HG03139 (cell line): ENCODE results near the gene PGAP6.
"Not testable (repeated sequence)": the region's sequence is repeated elsewhere in the genome, so short reads cannot be mapped to it uniquely, and the experiment has no call there.

Source experiments
- ATAC-seq: cut with Tn5 transposase; IDR thresholded peaks from one replicate; pipeline ENCODE4 v1.9.1; 2021; ENCODE audit not compliant: unreplicated experiment

PGAP6 gene

GRCh38 chr16:404971-405486 lies 23.3 kb upstream of the PGAP6 start:
- no peak for ATAC-seq

- peak; percentile 45 for ATAC-seq
These were observed 19.9 kb upstream of the PGAP6 start, which contains the start of gene DECR2 for GRCh38 chr16:401468-402348. DECR2 (plus strand) TSS chr16:401885; CDS start chr16:401964, 79 bp downstream.

DNA sequence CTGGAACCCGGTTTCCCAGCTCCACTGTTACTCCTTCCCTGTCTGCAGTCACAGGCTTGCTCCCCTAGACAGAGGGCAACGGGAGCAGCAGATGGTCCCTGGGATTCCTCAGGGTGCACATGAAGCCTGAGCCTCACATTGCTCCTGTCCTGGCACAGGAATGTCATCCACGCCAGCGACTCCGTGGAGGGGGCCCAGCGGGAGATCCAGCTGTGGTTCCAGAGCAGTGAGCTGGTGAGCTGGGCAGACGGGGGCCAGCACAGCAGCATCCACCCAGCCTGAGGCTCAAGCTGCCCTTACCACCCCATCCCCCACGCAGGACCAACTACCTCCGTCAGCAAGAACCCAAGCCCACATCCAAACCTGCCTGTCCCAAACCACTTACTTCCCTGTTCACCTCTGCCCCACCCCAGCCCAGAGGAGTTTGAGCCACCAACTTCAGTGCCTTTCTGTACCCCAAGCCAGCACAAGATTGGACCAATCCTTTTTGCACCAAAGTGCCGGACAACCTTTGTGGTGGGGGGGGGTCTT lies 18.3 kb upstream of the PGAP6 start:
- ATAC-seq = no peak

- ATAC-seq = no peak
These were observed 17.7 kb upstream of the PGAP6 start for GRCh38 chr16:399340-400019.

GRCh38 chr16:398561-399339 lies 17.0 kb upstream of the PGAP6 start:
- ATAC-seq = no peak

DNA sequence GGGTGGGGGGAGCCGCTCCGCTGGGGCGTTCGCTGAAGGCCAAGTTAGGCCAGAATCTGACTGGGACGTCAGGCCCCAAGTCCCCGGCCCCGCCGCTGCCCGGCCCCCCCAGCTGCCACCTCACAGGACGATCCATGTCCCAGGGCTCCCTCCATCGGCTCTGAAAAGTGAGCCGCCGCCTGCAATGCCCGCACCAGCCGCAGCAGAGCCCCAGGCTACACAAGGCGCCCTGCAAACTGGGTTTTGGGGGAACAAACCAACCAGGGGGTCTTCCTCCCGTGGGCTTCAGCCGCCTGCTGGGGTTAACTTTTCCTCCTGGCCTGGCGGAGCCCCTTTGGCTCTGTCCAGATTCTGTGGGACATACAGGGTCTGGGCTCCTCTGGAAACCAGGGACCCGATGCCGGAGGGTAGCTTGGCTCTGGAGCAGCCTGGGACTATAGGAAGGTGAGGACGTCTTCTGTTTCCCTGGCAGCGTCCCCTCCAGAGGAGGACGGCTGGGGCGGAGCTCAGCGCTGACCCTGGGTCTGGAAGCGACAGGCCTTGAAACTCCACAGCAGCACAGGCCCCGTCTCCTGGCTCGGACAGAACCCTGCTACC lies 16.1 kb upstream of the PGAP6 start:
- no peak for ATAC-seq

DNA sequence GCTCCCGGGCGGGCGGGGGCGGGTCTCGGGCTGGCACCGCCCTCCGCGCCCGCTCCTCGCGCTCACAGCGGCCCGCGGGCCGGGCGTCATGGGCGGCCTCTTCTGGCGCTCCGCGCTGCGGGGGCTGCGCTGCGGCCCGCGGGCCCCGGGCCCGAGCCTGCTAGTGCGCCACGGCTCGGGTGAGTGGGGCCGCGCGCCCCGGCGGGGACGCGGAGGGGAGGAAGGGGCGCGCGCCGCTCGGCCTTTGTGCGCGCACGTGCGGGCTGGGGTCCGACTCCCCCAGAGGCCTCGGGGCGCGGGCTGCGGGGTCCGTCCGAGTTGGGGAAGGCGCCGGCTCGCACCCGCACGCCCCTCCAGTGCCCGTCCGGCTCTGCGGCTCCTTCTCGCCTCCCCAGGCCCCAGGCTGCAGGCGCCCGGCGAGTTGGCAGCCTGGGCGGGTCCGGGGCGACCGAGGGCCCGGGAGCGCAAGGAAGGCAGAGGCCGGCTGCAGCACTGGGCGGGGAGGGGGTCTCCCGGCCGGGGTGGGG lies 15.4 kb upstream of the PGAP6 start, which contains the start of gene NME4:
TSS of gene NME4 (plus strand) at position 65 of the 527 bp plus-strand sequence. CDS start at position 89, 24 bp downstream.
- ATAC-seq = no peak

DNA sequence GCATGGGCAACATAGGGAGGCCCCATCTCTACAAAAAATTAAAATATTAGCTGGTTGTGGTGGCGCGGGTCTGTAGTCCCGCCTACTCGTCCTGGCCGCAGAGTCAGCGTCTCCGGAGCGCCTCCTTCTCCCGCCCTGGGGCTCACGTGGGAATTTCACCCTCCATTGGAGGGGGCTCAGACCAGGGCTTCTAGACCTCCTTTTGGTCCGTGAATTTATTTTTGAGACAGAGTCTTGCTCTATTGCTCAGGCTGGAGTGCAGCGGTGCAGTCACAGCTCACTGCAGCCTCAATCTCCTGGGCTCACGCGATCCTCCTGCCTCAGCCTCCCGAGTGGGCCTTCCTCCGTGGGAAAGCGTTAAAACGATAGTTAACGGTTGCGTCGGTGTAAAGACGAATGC lies 14.8 kb upstream of the PGAP6 start:
- ATAC-seq = no peak

DNA sequence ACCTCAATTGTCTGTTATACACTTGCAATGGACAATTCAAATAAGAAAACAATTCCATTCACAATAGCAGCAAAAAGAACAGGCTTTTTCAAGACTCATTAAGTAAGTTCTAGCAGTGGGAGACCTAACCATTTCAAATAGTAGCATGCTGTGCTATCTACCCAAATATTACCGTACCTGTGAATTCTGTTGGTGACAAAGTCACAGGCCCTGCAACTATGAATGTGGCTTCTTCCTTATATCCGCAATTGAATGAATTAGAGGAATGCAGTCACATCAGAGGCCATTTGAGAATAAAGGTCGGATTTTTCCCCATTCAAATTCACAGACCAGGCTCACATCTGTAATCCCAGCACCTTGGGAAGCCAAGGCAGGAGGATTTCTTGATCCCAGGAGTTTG lies 14.4 kb upstream of the PGAP6 start:
- no peak for ATAC-seq

DNA sequence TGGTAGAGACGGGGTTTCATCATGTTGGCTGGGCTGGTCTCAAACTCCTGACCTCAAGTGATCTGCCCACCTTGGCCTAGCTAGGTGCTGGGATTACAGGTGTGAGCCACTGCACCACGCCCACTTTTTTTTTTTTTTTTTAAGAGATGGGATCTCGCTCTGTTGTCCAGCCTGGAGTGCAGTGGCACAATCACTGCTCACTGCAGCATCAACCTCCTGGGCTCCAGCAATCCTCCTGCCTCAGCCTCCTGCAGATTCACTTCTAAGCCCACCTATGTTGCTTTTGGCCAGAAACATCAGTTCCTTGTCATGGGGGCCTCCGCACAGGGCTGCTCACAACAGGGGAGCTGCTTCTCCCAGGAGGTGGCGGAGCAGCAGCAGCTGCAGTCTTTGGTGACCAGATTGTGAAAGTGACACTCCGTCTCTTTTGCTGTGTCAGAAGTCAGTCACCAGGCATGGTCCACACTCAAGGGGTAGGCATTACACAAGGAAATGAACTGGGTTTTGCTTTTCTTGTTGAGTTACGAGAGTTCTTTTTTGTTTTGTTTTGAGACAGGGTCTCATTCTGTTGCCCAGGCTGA lies 10.8 kb upstream of the PGAP6 start:
- no peak for ATAC-seq

- ATAC-seq = no peak
These were observed 10.1 kb upstream of the PGAP6 start for GRCh38 chr16:391885-392335.

GRCh38 chr16:389352-389751 lies 7.6 kb upstream of the PGAP6 start:
- no peak for ATAC-seq

- ATAC-seq = not testable (repeated sequence)
These were observed 6.2 kb upstream of the PGAP6 start for GRCh38 chr16:387761-388666.

DNA sequence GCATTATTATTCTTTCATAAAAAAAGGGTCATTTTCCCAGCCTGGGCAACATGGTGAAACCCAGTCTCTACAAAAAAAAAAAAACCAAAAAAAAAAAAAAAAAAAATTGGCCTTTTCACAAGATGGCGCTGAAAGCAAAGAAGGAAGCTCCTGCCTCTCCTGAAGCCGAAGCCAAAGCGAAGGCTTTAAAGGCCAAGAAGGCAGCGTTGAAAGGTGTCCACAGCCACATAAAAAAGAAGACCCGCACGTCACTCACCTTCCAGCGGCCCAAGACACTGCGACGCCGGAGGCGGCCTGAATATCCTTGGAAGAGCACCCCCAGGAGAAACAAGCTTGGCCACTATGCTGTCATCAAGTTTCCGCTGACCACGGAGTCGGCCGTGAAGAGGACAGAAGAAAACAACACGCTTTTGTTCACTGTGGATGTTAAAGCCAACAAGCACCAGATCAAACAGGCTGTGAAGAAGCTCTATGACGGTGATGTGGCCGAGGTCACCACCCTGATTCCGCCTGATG lies 4.9 kb upstream of the PGAP6 start:
- no peak for ATAC-seq

- ATAC-seq = no peak
These were observed 1.7 kb upstream of the PGAP6 start for GRCh38 chr16:383326-384051.

DNA sequence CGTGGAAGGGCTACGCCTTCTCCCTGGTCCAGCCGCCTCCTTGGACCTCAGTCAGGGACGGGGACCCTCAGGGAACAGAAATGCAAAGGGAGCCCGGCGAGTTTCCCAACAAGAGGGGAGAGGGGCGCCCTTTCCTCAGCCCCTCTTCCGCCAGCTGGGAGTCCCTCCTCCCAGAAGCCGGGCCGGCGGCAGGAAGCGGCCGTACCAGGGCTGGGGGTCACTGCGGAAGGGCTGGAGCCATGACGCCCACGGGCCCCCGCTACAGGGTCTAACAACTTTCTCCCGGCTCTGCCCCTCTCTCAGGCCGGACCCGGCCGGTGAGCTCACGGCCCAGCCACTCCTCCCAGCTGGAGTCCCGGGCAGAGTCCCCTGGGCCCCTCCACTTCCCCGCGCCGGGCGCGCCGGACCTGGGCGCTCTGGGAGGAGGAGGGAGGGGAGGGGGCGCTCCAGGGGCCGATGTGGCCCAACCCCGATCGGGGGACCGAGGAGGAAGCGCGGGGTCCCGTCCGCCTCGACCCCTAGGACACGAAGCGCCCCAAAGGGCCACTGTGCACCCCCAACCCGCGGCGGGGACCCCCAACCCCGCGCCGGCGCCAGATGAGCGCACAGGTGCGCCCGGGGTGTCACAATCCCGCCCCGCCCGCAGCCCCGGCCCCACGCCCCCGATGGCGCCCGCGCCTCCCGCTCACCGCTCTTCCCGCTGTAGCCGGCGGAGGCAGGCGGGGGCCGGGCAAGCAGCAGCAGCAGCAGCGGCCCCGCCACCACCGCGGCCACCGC lies 578 bp downstream of the PGAP6 start:
- peak; percentile 2 for ATAC-seq

GRCh38 chr16:380762-381011 lies 1.1 kb downstream of the PGAP6 start:
- no peak for ATAC-seq
